Cardiac muscle cell (in vitro differentiated cells and primary cell): ENCODE measurements around the gene MAD1L1. TPM values are rescaled to one million over a fixed set of nuclear protein-coding genes. Genes with fewer than 3 reads are reported as not detected.

Source experiments
- DNase-seq, 2 donors: peaks; one replicate each; pipeline versions ENCODE4 v3.0.0 to v3.0.0-alpha.2; 2010 to 2017; ENCODE audit warnings: low read depth in 1 of 2, low spot score in 1 of 2
- H3K27ac ChIP-seq: fragments of 200-600 bp; sonication (generic); 2 replicates; pipeline ENCODE4 v1.5.1; 2016
- H3K27me3 ChIP-seq: fragments of 200-600 bp; sonication (generic); 2 replicates; pipeline ENCODE4 v1.6.0; 2016; ENCODE audit warnings: control low read depth
- H3K36me3 ChIP-seq: fragments of 200-600 bp; sonication (generic); 2 replicates; pipeline ENCODE4 v1.5.1; 2016; ENCODE audit warnings: control low read depth
- H3K4me1 ChIP-seq: fragments of 200-600 bp; sonication (generic); 2 replicates; pipeline ENCODE4 v1.8.1; 2017; ENCODE audit warnings: low read depth, mild to moderate bottlenecking, mixed run types
- H3K4me3 ChIP-seq: fragments of 200-600 bp; sonication (generic); 2 replicates; pipeline ENCODE4 v1.5.1; 2016; ENCODE audit warnings: mild to moderate bottlenecking
- H3K9me3 ChIP-seq: fragments of 200-600 bp; sonication (generic); 2 replicates; pipeline ENCODE4 v1.5.1; 2017; ENCODE audit warnings: low read depth, mild to moderate bottlenecking, control low read depth
- CTCF ChIP-seq: IDR thresholded peaks from 2 replicates; pipeline ENCODE4 v1.5.1; 2012; ENCODE audit warnings: low read depth, mild to moderate bottlenecking, low read length
- polyA plus RNA-seq: library from polyadenylated mRNA; unstranded; fragments of >200 nt; fragmentation: Nextera tagmentation; extraction: Ambion mirVana; gene quantifications from 2 replicates; pipeline ENCODE4 v1.2.1, GENCODE V29; 2016
- total RNA-seq: library from RNA; depleted of rRNA; stranded (reverse); fragments of >200 nt; gene quantifications from 2 replicates; pipeline ENCODE4 v1.2.3, GENCODE V29; 2016

MAD1L1 gene
- total and polyA plus RNA-seq, 2 experiments from 2014 or later = 38.3 to 56.2 TPM

- TF ChIP-seq CTCF = no peak
- H3K9me3 ChIP-seq = no peaks in the 10 kb centered on the region
- H3K27me3 ChIP-seq = no peaks in the 10 kb centered on the region
- H3K4me1 ChIP-seq = peaks cover 7% of the 10 kb centered on the region
- peak in 1 of 2 donors; percentile 58 for DNase-seq
- H3K36me3 ChIP-seq = no peaks in the 10 kb centered on the region
- H3K27ac ChIP-seq = peak overlapping the region; percentile 48
- no peak overlapping the region for H3K4me3 ChIP-seq
These were observed 330.4 kb downstream of the MAD1L1 start for GRCh38 chr7:1902231-1902855.

- Histone ChIP-seq H3K36me3 (no peaks in the 10 kb centered on the region), H3K27ac (peak overlapping the region; percentile 48), H3K4me1 (peaks cover 7% of the 10 kb centered on the region), H3K9me3 (no peaks in the 10 kb centered on the region), H3K27me3 (no peaks in the 10 kb centered on the region), H3K4me3 (no peak overlapping the region)
- DNase-seq = no peak
- TF ChIP-seq CTCF = no peak
These were observed 331.1 kb downstream of the MAD1L1 start for GRCh38 chr7:1901431-1902210.

GRCh38 chr7:1900847-1901246 is 331.9 kb downstream of the MAD1L1 start:
- Histone ChIP-seq H3K4me3 (no peak overlapping the region), H3K9me3 (no peaks in the 10 kb centered on the region), H3K27me3 (no peaks in the 10 kb centered on the region), H3K36me3 (no peaks in the 10 kb centered on the region), H3K27ac (no peak overlapping the region), H3K4me1 (peaks cover 7% of the 10 kb centered on the region)
- DNase-seq = no peak
- no peak for TF ChIP-seq CTCF

GRCh38 chr7:1899951-1900762 is 332.6 kb downstream of the MAD1L1 start:
- H3K4me3 ChIP-seq = no peak overlapping the region
- DNase-seq = no peak
- no peak for TF ChIP-seq CTCF
- H3K9me3 ChIP-seq = no peaks in the 10 kb centered on the region
- no peak overlapping the region for H3K27ac ChIP-seq
- no peaks in the 10 kb centered on the region for H3K36me3 ChIP-seq
- H3K27me3 ChIP-seq = no peaks in the 10 kb centered on the region
- peaks cover 7% of the 10 kb centered on the region for H3K4me1 ChIP-seq

GRCh38 chr7:1899196-1899595 is 333.5 kb downstream of the MAD1L1 start:
- Histone ChIP-seq H3K9me3 (no peaks in the 10 kb centered on the region), H3K27ac (no peak overlapping the region), H3K4me1 (peaks cover 7% of the 10 kb centered on the region), H3K4me3 (no peak overlapping the region), H3K27me3 (no peaks in the 10 kb centered on the region), H3K36me3 (no peaks in the 10 kb centered on the region)
- TF ChIP-seq CTCF = no peak
- peak in 1 of 2 donors; percentile 89 for DNase-seq
